ENCODE measurements around the gene PSORS1C1. TPM values are rescaled to one million over a fixed set of nuclear protein-coding genes. Genes with fewer than 3 reads are reported as not detected.

Gene PSORS1C1
- total and polyA plus RNA-seq, 7 donors = 0.03 to 0.47 (median 0.07) TPM; not detected in 1

Other genes starting within 250 kb of the PSORS1C1 start
- gene DDR1, start 230.3 kb upstream of the PSORS1C1 start, total RNA-seq = 100 to 1,000 TPM in 1 of 4 donors, 10 to 100 TPM in 3; 26.3 to 129 (median 54.2) TPM
- gene DDR1, start 230.3 kb upstream of the PSORS1C1 start, polyA plus RNA-seq = 10 to 100 TPM in 2 of 3 donors, 1 to 10 TPM in 1; 2.2 to 10.8 (median 10.5) TPM
- gene GTF2H4, start 206.6 kb upstream of the PSORS1C1 start, total RNA-seq = 10 to 100 TPM; 13.3 to 21.3 (median 15.8) TPM
- gene GTF2H4, start 206.6 kb upstream of the PSORS1C1 start, polyA plus RNA-seq = 10 to 100 TPM; 18.9 to 30.8 (median 26.4) TPM
- gene VARS2, start 200.6 kb upstream of the PSORS1C1 start, total RNA-seq = 10 to 100 TPM; 25.8 to 36.6 (median 28.2) TPM
- 10 to 100 TPM; 11.4 to 22.6 (median 13.9) TPM for gene VARS2, start 200.6 kb upstream of the PSORS1C1 start, polyA plus RNA-seq
- gene SFTA2, start 182.6 kb upstream of the PSORS1C1 start, total RNA-seq = not detected
- gene SFTA2, start 182.6 kb upstream of the PSORS1C1 start, polyA plus RNA-seq = under 1 TPM in 2 of 3 donors, not detected in 1; 0.13 to 0.14 TPM
- gene MUCL3, start 173.8 kb upstream of the PSORS1C1 start, total RNA-seq = not detected
- not detected for gene MUCL3, start 173.8 kb upstream of the PSORS1C1 start, polyA plus RNA-seq
- gene MUC21, start 131.1 kb upstream of the PSORS1C1 start, total RNA-seq = not detected
- under 1 TPM; 0.01 to 0.07 (median 0.07) TPM for gene MUC21, start 131.1 kb upstream of the PSORS1C1 start, polyA plus RNA-seq
- gene MUC22, start 104.3 kb upstream of the PSORS1C1 start, total RNA-seq = under 1 TPM in 3 of 4 donors, not detected in 1; 0.08 to 0.09 (median 0.08) TPM
- gene MUC22, start 104.3 kb upstream of the PSORS1C1 start, polyA plus RNA-seq = under 1 TPM in 2 of 3 donors, not detected in 1; 0.04 to 0.38 TPM
- not detected for gene C6orf15, start 2.2 kb upstream of the PSORS1C1 start, total RNA-seq
- gene C6orf15, start 2.2 kb upstream of the PSORS1C1 start, polyA plus RNA-seq = not detected
- gene CDSN, start 5.6 kb downstream of the PSORS1C1 start, total RNA-seq = not detected
- not detected for gene CDSN, start 5.6 kb downstream of the PSORS1C1 start, polyA plus RNA-seq
- gene PSORS1C2, start 24.3 kb downstream of the PSORS1C1 start, total RNA-seq = not detected
- not detected for gene PSORS1C2, start 24.3 kb downstream of the PSORS1C1 start, polyA plus RNA-seq
- gene CCHCR1, start 43.0 kb downstream of the PSORS1C1 start, total RNA-seq = 10 to 100 TPM; 10.3 to 15.2 (median 12.9) TPM
- 1 to 10 TPM; 7.4 to 9.7 (median 8.3) TPM for gene CCHCR1, start 43.0 kb downstream of the PSORS1C1 start, polyA plus RNA-seq
- gene TCF19, start 43.8 kb downstream of the PSORS1C1 start, total RNA-seq = 1 to 10 TPM; 1.8 to 2.3 (median 2.0) TPM
- gene TCF19, start 43.8 kb downstream of the PSORS1C1 start, polyA plus RNA-seq = 1 to 10 TPM; 1.4 to 4.8 (median 1.8) TPM
- gene POU5F1, start 55.9 kb downstream of the PSORS1C1 start, total RNA-seq = under 1 TPM in 3 of 4 donors, not detected in 1; 0.22 to 0.34 (median 0.23) TPM
- gene POU5F1, start 55.9 kb downstream of the PSORS1C1 start, polyA plus RNA-seq = under 1 TPM; 0.27 to 0.89 (median 0.52) TPM
- 100 to 1,000 TPM in 3 of 4 donors, 10 to 100 TPM in 1; 99.5 to 131 (median 116) TPM for gene HLA-C, start 157.3 kb downstream of the PSORS1C1 start, total RNA-seq
- gene HLA-C, start 157.3 kb downstream of the PSORS1C1 start, polyA plus RNA-seq = 100 to 1,000 TPM in 1 of 3 donors, 10 to 100 TPM in 2; 62.5 to 143 (median 80.1) TPM
- gene HLA-B, start 242.4 kb downstream of the PSORS1C1 start, total RNA-seq = 100 to 1,000 TPM; 185 to 402 (median 277) TPM
- 100 to 1,000 TPM; 138 to 237 (median 218) TPM for gene HLA-B, start 242.4 kb downstream of the PSORS1C1 start, polyA plus RNA-seq

Measured in psoas muscle (tissue), 7 donors.